Loucy (cell line): Measurements from ENCODE around the gene CHRND.

ENCODE experiments used
- EZH2phosphoT487 ChIP-seq: fragments of 200-600 bp; IDR thresholded peaks from 2 replicates; pipeline ENCODE4 v1.6.1; 2018; ENCODE audit warnings: antibody characterized with exemption, mild to moderate bottlenecking, moderate library complexity, borderline replicate concordance
- TF ChIP-seq, protein P1 (sequence below): fragments of 200-600 bp; sonication (generic); conservative IDR thresholded peaks from 2 replicates; pipeline ENCODE4 v1.5.1; 2014; ENCODE audit warnings: mild to moderate bottlenecking, antibody characterized with exemption, low read length

DNA sequence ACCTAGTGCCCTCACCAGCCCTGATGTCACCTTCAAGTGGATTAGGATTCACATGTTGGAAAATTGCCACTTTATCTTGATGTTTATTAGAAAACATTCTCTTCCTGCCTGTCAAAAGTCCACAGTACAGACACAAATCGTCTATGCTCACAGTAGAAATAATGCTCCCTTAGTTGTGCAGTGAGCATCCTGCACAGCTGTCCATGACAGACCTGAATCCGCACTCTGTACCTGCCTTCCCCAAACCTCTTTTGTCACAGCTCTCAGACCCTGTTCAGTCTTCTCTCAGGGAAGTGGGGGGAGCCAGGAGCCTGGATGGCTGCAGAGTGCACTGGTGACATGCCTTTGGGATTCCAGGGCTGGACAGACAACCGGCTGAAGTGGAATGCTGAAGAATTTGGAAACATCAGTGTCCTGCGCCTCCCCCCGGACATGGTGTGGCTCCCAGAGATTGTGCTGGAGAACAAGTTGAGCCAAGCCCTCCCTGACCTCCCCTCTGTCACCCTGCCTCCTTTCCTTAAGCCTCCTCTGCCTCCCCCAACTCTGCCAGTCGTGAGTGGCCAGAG lies 2.0 kb downstream of the CHRND start:
- TF ChIP-seq, protein P1, sequence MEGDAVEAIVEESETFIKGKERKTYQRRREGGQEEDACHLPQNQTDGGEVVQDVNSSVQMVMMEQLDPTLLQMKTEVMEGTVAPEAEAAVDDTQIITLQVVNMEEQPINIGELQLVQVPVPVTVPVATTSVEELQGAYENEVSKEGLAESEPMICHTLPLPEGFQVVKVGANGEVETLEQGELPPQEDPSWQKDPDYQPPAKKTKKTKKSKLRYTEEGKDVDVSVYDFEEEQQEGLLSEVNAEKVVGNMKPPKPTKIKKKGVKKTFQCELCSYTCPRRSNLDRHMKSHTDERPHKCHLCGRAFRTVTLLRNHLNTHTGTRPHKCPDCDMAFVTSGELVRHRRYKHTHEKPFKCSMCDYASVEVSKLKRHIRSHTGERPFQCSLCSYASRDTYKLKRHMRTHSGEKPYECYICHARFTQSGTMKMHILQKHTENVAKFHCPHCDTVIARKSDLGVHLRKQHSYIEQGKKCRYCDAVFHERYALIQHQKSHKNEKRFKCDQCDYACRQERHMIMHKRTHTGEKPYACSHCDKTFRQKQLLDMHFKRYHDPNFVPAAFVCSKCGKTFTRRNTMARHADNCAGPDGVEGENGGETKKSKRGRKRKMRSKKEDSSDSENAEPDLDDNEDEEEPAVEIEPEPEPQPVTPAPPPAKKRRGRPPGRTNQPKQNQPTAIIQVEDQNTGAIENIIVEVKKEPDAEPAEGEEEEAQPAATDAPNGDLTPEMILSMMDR: no peak
- TF ChIP-seq EZH2phosphoT487: no peak
